Superior temporal gyrus (tissue), 1 donor: ENCODE results near the gene GRK5.
"Not testable (repeated sequence)": the region's sequence is repeated elsewhere in the genome, so short reads cannot be mapped to it uniquely, and the experiment has no call there.

Source experiments
- DNase-seq: peaks from one replicate; pipeline ENCODE4 v3.0.0-alpha.2; 2016; ENCODE audit errors: extremely low spot score

Gene GRK5

GRCh38 chr10:119455609-119456434 lies 248.5 kb downstream of the GRK5 start:
- no peak for DNase-seq

GRCh38 chr10:119456435-119456810 lies 249.1 kb downstream of the GRK5 start:
- no peak for DNase-seq

GRCh38 chr10:119457966-119458766 lies 250.8 kb downstream of the GRK5 start:
- no peak for DNase-seq

GRCh38 chr10:119459681-119460340 lies 252.4 kb downstream of the GRK5 start:
- no peak for DNase-seq

- no peak for DNase-seq
Measured at GRCh38 chr10:119460369-119461195, 253.2 kb downstream of the GRK5 start.

- DNase-seq = no peak
Measured at GRCh38 chr10:119461380-119461779, 254.0 kb downstream of the GRK5 start.

- no peak for DNase-seq
Measured at GRCh38 chr10:119461923-119462322, 254.6 kb downstream of the GRK5 start.

- DNase-seq = no peak
Measured at GRCh38 chr10:119462773-119463172, 255.4 kb downstream of the GRK5 start.

GRCh38 chr10:119463195-119463594 lies 255.8 kb downstream of the GRK5 start:
- DNase-seq = not testable (repeated sequence)

- no peak for DNase-seq
Measured at GRCh38 chr10:119465085-119465484, 257.7 kb downstream of the GRK5 start.

GRCh38 chr10:119466076-119466475 lies 258.7 kb downstream of the GRK5 start:
- no peak for DNase-seq

- DNase-seq = no peak
Measured at GRCh38 chr10:119466655-119467054, 259.3 kb downstream of the GRK5 start.

GRCh38 chr10:119468542-119469324 lies 261.4 kb downstream of the GRK5 start:
- DNase-seq = no peak

- no peak for DNase-seq
Measured at GRCh38 chr10:119469325-119469707, 261.9 kb downstream of the GRK5 start.

GRCh38 chr10:119469846-119470245 lies 262.5 kb downstream of the GRK5 start:
- DNase-seq = no peak

GRCh38 chr10:119470920-119471702 lies 263.7 kb downstream of the GRK5 start:
- DNase-seq = no peak

GRCh38 chr10:119473771-119474170 lies 266.4 kb downstream of the GRK5 start:
- no peak for DNase-seq

GRCh38 chr10:119474606-119475005 lies 267.2 kb downstream of the GRK5 start:
- no peak for DNase-seq

GRCh38 chr10:119477444-119477843 lies 270.1 kb downstream of the GRK5 start:
- DNase-seq = no peak
